Left lung (tissue), 10 donors: Measurements from ENCODE around the gene CACNA1I. TPM values are rescaled to one million over a fixed set of nuclear protein-coding genes. Genes with fewer than 3 reads are reported as not detected.

Experiments
- ATAC-seq: fragments of 200-7000 bp; cut with Tn5 transposase; one replicate; pipeline ENCODE4 v1.9.1; 2020; ENCODE audit warnings: moderate library complexity
- DNase-seq, 4 donors: peaks; one replicate each; pipeline ENCODE4 v3.0.0-alpha.2; 2013 to 2020
- H3K27ac ChIP-seq, 2 donors: fragments of 200-600 bp; sonication (generic) in 1 of 2; one replicate each; pipeline versions ENCODE4 v1.5.0 to v1.8.0; 2020 to 2021
- H3K27me3 ChIP-seq, 2 donors: fragments of 200-600 bp; sonication (generic) in 1 of 2; one replicate each; pipeline versions ENCODE4 v1.5.0 to v1.8.0; 2020 to 2021
- H3K36me3 ChIP-seq, 2 donors: fragments of 200-600 bp; sonication (generic) in 1 of 2; one replicate each; pipeline versions ENCODE4 v1.5.0 to v1.8.0; 2020 to 2021
- H3K4me1 ChIP-seq, 2 donors: fragments of 200-600 bp; one replicate each; pipeline ENCODE4 v1.8.0; 2021
- H3K4me3 ChIP-seq, 2 donors: fragments of 200-600 bp; sonication (generic) in 1 of 2; one replicate each; pipeline versions ENCODE4 v1.5.0 to v1.8.0; 2020 to 2021; ENCODE audit warnings: mild to moderate bottlenecking in 1 of 2
- H3K9me3 ChIP-seq, 2 donors: fragments of 200-600 bp; sonication (generic) in 1 of 2; one replicate each; pipeline versions ENCODE4 v1.5.0 to v1.8.0; 2020 to 2021
- CTCF ChIP-seq, 2 donors: fragments of 200-600 bp; sonication (generic) in 1 of 2; IDR thresholded peaks; one replicate each; pipeline versions ENCODE4 v1.5.0 to v1.8.0; 2021; ENCODE audit warnings: antibody characterized with exemption in 2 of 2
- intact Hi-C, 2 donors: fragments of 100-400 bp; cut with DNase I; formaldehyde crosslinking; loops; one replicate each; pipeline versions ENCODE4 v1.11.2 to v1.14.2; 2022
- polyA plus RNA-seq, 6 donors: library from polyadenylated mRNA; unstranded; fragments of 120-200 nt; gene quantifications; one replicate each; pipeline ENCODE4 v1.2.1, GENCODE V29; 2013; ENCODE audit not compliant: insufficient read length in 6 of 6
- total RNA-seq, 2 donors: library from RNA; stranded (reverse); fragmentation: NEBNext Ultra II Directional; extraction: Animal tissue kit (Norgen Biotek cat#: 25700); gene quantifications; one replicate each; pipeline ENCODE4 v1.2.1, GENCODE V29; 2021
- donor health status: DM: no; HTN: yes; CAD: no.
- donor health status: DM: no; HTN: no; CAD: no.

CACNA1I gene
- total and polyA plus RNA-seq, 8 donors = 0.03 to 0.35 (median 0.09) TPM

GRCh38 chr22:39718206-39718605 is 147.7 kb downstream of the CACNA1I start:
- no peak overlapping the region for H3K27ac ChIP-seq
- intact Hi-C loops = no loop called here
- H3K36me3 ChIP-seq = no peaks in the 10 kb centered on the region
- DNase-seq (no peak), ATAC-seq (no peak)
- H3K4me1 ChIP-seq = no peaks in the 10 kb centered on the region
- no peaks in the 10 kb centered on the region for H3K9me3 ChIP-seq
- peaks cover 0 to 49% of the 10 kb centered on the region in 2 donors for H3K27me3 ChIP-seq
- no peak for TF ChIP-seq CTCF (IDR thresholded peaks at IDR 0.05)
- H3K4me3 ChIP-seq = no peak overlapping the region

GRCh38 chr22:39718921-39719475 is 148.4 kb downstream of the CACNA1I start:
- H3K27ac ChIP-seq = no peak overlapping the region
- H3K27me3 ChIP-seq = peaks cover 0 to 45% of the 10 kb centered on the region in 2 donors
- DNase-seq = no peak
- TF ChIP-seq CTCF (IDR thresholded peaks at IDR 0.05) = no peak
- ATAC-seq = no peak
- no peaks in the 10 kb centered on the region for H3K4me1 ChIP-seq
- H3K9me3 ChIP-seq = no peaks in the 10 kb centered on the region
- intact Hi-C loops = no loop called here
- no peaks in the 10 kb centered on the region for H3K36me3 ChIP-seq
- no peak overlapping the region for H3K4me3 ChIP-seq

GRCh38 chr22:39719559-39720450 is 149.3 kb downstream of the CACNA1I start:
- DNase-seq (no peak), ATAC-seq (no peak)
- intact Hi-C loops = no loop called here
- Histone ChIP-seq H3K9me3 (no peaks in the 10 kb centered on the region), H3K4me1 (no peaks in the 10 kb centered on the region), H3K36me3 (no peaks in the 10 kb centered on the region), H3K4me3 (no peak overlapping the region), H3K27ac (no peak overlapping the region), H3K27me3 (peaks cover 0 to 45% of the 10 kb centered on the region in 2 donors)
- TF ChIP-seq CTCF (IDR thresholded peaks at IDR 0.05) = no peak

GRCh38 chr22:39721206-39722031 is 150.9 kb downstream of the CACNA1I start:
- no peak for TF ChIP-seq CTCF (IDR thresholded peaks at IDR 0.05)
- Histone ChIP-seq H3K4me1 (no peaks in the 10 kb centered on the region), H3K9me3 (no peaks in the 10 kb centered on the region), H3K36me3 (no peaks in the 10 kb centered on the region), H3K4me3 (no peak overlapping the region), H3K27me3 (peaks cover 0 to 60% of the 10 kb centered on the region in 2 donors), H3K27ac (no peak overlapping the region)
- ATAC-seq (no peak), DNase-seq (no peak)
- intact Hi-C loops = no loop called here

GRCh38 chr22:39722032-39722325 is 151.4 kb downstream of the CACNA1I start:
- H3K4me3 ChIP-seq = no peak overlapping the region
- H3K4me1 ChIP-seq = no peaks in the 10 kb centered on the region
- H3K27me3 ChIP-seq = peaks cover 0 to 66% of the 10 kb centered on the region in 2 donors
- DNase-seq (no peak), ATAC-seq (no peak)
- TF ChIP-seq CTCF (IDR thresholded peaks at IDR 0.05) = no peak
- H3K9me3 ChIP-seq = no peaks in the 10 kb centered on the region
- intact Hi-C loops = no loop called here
- H3K27ac ChIP-seq = no peak overlapping the region
- H3K36me3 ChIP-seq = no peaks in the 10 kb centered on the region
